ENCODE measurements around the gene HSD3B2. TPM values are rescaled to one million over a fixed set of nuclear protein-coding genes. Genes with fewer than 3 reads are reported as not detected.

Gene HSD3B2
- total RNA-seq, 4 donors from 2014 or later = not detected

DNA sequence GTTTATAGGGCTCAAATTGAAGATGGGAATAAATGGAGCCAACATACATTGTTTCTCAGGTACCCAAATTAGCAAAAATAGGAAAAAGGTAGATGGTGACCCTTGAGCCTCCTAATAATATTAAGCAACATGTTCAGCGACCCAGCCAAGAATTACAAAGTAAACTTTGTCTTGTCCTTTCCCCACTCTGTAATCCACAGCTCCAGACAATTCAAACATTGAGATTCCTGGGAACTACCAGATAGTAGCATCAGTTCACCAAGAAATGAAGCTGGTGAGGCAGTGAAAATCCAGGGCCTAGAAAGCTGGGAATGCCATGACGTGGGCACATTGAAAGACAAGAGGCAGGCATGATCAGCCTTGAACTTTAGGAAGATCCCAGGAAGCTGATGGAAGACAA, 34.6 kb upstream of the HSD3B2 start:
- no peak overlapping the region for H3K4me3 ChIP-seq (ENCODE audit: low read depth, poor library complexity, severe bottlenecking)
- TF ChIP-seq, protein P1, sequence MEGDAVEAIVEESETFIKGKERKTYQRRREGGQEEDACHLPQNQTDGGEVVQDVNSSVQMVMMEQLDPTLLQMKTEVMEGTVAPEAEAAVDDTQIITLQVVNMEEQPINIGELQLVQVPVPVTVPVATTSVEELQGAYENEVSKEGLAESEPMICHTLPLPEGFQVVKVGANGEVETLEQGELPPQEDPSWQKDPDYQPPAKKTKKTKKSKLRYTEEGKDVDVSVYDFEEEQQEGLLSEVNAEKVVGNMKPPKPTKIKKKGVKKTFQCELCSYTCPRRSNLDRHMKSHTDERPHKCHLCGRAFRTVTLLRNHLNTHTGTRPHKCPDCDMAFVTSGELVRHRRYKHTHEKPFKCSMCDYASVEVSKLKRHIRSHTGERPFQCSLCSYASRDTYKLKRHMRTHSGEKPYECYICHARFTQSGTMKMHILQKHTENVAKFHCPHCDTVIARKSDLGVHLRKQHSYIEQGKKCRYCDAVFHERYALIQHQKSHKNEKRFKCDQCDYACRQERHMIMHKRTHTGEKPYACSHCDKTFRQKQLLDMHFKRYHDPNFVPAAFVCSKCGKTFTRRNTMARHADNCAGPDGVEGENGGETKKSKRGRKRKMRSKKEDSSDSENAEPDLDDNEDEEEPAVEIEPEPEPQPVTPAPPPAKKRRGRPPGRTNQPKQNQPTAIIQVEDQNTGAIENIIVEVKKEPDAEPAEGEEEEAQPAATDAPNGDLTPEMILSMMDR (IDR thresholded peaks at IDR 0.05) = no peak
- no peak for TF ChIP-seq POLR2A (IDR thresholded peaks at IDR 0.05)
- DNase-seq (ENCODE audit: low spot score in 2 of 2) = no peak
- intact Hi-C loops (cut with DNase I; ENCODE audit: low total_unique reads) = no loop called here
- 79 to 82% methylated on average over 2 of the region's 2 CpGs for WGBS, 2 donors

DNA sequence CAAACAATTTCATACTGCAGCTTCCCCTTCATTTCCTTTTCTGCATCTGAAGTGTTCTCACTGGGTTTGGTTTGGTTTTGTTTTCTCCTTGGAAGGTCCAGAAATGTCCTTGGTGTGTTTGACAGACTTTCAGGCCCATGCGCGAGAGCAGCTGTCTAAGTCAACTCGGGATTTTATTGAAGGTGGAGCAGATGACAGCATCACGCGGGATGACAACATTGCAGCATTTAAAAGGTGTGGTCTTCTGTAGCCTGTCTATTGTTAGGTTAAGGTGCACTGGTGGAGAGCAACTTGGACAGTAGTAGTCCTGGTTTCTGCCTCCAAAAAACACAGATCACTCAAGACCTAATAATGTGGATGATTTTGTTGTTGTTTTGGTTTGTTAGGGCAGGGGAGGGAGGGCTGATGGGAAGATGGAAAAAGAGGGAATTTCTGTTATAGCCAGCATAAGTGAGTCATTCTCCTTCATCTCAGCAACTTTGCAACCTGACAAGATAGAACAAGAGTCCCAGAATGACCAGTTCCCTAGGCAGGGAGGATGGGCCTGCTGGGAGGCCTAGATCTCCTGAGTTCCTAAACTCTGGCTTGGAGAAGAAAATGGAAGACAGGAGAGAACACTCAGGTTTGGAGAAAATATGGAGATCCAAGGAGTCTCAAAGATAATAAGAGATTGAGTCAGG, 33.8 kb upstream of the HSD3B2 start:
- WGBS, 2 donors = 92 to 93% methylated on average over 5 of the region's 5 CpGs
- DNase-seq (ENCODE audit: low spot score in 2 of 2) = no peak
- intact Hi-C loops (cut with DNase I; ENCODE audit: low total_unique reads) = no loop called here
- no peak for TF ChIP-seq POLR2A (IDR thresholded peaks at IDR 0.05)
- TF ChIP-seq, protein P1 (IDR thresholded peaks at IDR 0.05) = no peak
- no peak overlapping the region for H3K4me3 ChIP-seq (ENCODE audit: low read depth, poor library complexity, severe bottlenecking)

DNA sequence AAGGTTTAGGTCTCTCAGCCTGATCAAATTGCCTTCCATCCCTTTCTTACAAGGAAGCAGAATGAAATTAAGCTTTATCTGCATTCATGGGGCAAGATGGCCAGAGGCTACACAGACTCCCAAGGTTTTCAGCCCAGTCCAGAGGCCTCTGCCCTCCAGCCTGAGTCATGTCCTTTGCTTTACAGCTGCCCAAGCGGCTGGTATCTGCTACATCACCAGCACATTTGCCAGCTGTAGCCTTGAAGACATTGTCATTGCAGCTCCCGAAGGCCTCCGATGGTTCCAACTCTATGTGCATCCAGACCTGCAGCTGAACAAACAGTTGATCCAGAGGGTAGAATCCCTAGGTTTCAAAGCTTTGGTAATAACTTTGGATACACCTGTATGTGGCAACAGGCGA, 30.4 kb upstream of the HSD3B2 start:
- TF ChIP-seq, protein P1 (IDR thresholded peaks at IDR 0.05) = no peak
- no peak for TF ChIP-seq POLR2A (IDR thresholded peaks at IDR 0.05)
- DNase-seq (ENCODE audit: low spot score in 2 of 2) = no peak
- no peak overlapping the region for H3K4me3 ChIP-seq (ENCODE audit: low read depth, poor library complexity, severe bottlenecking)
- WGBS, 2 donors = 95 to 96% methylated on average over 4 of the region's 4 CpGs
- intact Hi-C loops (cut with DNase I; ENCODE audit: low total_unique reads) = no loop called here

DNA sequence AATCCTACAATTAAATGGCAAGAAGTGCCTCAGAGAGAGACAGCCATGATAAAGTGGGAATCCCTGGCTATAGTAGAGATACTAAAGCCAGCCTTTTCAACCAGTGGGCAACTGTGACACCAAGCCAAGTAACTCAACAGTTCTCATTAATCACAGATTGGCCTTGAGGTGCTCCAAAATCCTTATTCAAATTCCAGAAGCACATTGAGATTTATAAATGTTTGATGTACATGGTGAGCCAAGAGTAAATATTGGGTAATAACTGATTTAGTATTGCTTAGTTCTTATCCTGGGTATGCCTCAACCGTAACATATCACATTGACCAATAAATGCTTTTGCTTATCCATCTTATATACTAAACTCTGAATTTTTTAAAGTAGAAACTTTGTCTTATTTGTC, 29.3 kb upstream of the HSD3B2 start:
- 91 to 98% methylated on average over 1 of the region's 1 CpG for WGBS, 2 donors
- intact Hi-C loops (cut with DNase I; ENCODE audit: low total_unique reads) = no loop called here
- no peak for TF ChIP-seq POLR2A (IDR thresholded peaks at IDR 0.05)
- TF ChIP-seq, protein P1 (IDR thresholded peaks at IDR 0.05) = no peak
- no peak overlapping the region for H3K4me3 ChIP-seq (ENCODE audit: low read depth, poor library complexity, severe bottlenecking)
- no peak for DNase-seq (ENCODE audit: low spot score in 2 of 2)

DNA sequence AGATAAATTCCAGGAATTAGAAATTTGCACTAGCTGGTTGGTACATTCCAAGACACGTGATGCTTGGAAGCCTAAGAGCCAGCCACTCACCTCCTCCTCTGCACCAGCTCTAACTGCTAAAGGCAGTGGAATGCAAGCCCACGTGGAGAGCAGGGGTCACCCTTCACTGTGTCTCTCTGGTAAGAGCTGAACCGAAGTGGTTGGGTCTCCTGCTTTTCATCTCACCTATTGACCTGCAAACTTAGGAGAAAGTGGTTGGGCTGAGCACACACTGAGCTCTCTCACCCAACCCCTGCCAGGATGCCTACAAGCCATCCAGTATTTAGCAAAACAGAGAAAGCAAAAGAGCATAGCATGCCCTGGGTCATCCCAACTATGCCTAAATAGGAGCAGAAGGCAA, 27.1 kb upstream of the HSD3B2 start:
- 38 to 59% methylated on average over 3 of the region's 3 CpGs for WGBS, 2 donors
- intact Hi-C loops (cut with DNase I; ENCODE audit: low total_unique reads) = no loop called here
- DNase-seq (ENCODE audit: low spot score in 2 of 2) = no peak
- H3K4me3 ChIP-seq (ENCODE audit: low read depth, poor library complexity, severe bottlenecking) = no peak overlapping the region
- TF ChIP-seq POLR2A (IDR thresholded peaks at IDR 0.05) = no peak
- TF ChIP-seq, protein P1 (IDR thresholded peaks at IDR 0.05) = no peak

DNA sequence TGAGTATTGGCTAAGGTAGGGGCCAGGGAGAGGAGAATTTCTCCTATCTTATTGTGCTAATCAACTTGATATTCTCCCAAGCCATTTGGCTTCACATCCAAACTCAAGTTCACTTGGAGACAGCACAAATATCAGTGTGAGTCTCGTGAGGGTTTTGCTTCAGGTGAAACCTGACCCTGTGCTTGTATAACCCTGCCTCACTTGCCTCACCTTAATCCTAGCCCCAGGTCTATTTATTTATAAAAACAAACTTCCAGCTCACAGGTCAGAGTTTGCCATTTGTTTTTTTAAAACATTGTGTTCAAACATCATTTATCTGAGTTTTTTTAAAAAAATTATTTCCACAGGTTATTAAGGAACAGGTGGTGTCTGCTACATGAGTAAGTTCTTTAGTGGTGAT, 26.5 kb upstream of the HSD3B2 start:
- WGBS, 2 donors = 33 to 43% methylated on average over 1 of the region's 1 CpG
- no peak for DNase-seq (ENCODE audit: low spot score in 2 of 2)

More for the DNA sequence above, 26.5 kb upstream of the HSD3B2 start:
- no peak for TF ChIP-seq POLR2A (IDR thresholded peaks at IDR 0.05)
- TF ChIP-seq, protein P1 (IDR thresholded peaks at IDR 0.05) = no peak
- intact Hi-C loops (cut with DNase I; ENCODE audit: low total_unique reads) = no loop called here
- no peak overlapping the region for H3K4me3 ChIP-seq (ENCODE audit: low read depth, poor library complexity, severe bottlenecking)
